Peyer's patch (tissue), 4 donors: Measurements from ENCODE around the gene CIB1.

Source experiments
- CTCF ChIP-seq, 6 experiments: fragments of 450-650 bp in 4 of 6; fragments of 200-600 bp in 2 of 6; sonication (generic) in 1 of 6; IDR thresholded peaks; one replicate each; pipeline ENCODE4 v1.5.1; 2017 to 2019; ENCODE audit warnings: antibody characterized with exemption in 6 of 6, mild to moderate bottlenecking in 3 of 6, moderate library complexity in 1 of 6
- POLR2A ChIP-seq, 2 donors: fragments of 450-650 bp; IDR thresholded peaks; one replicate each; pipeline ENCODE4 v1.5.1; 2017; ENCODE audit warnings: antibody characterized with exemption in 2 of 2, mild to moderate bottlenecking in 2 of 2, moderate library complexity in 2 of 2

DNA sequence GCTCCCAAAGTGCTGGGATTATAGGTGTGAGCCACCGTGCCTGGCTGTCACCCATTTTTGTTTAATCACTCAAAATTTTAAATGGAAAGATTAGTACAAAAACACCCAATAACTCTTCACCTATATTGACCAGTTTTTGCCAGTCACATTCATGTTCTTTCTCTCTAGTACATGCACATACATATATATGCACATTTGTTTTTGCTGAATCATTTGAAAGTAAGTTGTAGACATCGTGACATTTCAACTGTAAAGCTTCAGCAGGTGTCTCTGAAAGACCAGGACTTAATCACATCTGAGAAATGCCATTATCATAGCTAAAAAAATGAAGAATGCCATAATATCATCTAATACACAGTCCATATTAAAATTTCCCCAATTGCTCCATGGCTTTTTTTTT lies 39.1 kb downstream of the CIB1 start:
- no peak for TF ChIP-seq CTCF (IDR thresholded peaks at IDR 0.05)
- TF ChIP-seq POLR2A (IDR thresholded peaks at IDR 0.05), result no peak
